NB4 (cell line): Measurements from ENCODE around the gene TMEM130.

Experiments used
- DNase-seq: peaks from one replicate; pipeline ENCODE4 v3.0.0; 2010; ENCODE audit warnings: low read depth
- H3K4me3 ChIP-seq: one replicate; pipeline ENCODE4 v1.5.1; 2011; ENCODE audit warnings: mild to moderate bottlenecking, low read depth, low read length, moderate library complexity
- MYC ChIP-seq: IDR thresholded peaks from 2 replicates; pipeline ENCODE4 v1.6.1; 2011; ENCODE audit warnings: low read depth, low read length
- POLR2A ChIP-seq: IDR thresholded peaks from 2 replicates; pipeline ENCODE4 v1.6.1; 2011; ENCODE audit warnings: mild to moderate bottlenecking; ENCODE audit not compliant: insufficient read length; ENCODE audit errors: extremely low read depth
- TF ChIP-seq, protein P1 (sequence below): IDR thresholded peaks from one replicate; pipeline ENCODE4 v1.5.1; 2012; ENCODE audit warnings: low read depth, low read length
- TF ChIP-seq, protein P2 (sequence below): IDR thresholded peaks from 2 replicates; pipeline ENCODE4 v1.6.1; 2011; ENCODE audit warnings: low read depth, low read length

Gene TMEM130

GRCh38 chr7:98807068-98808048 is 62.5 kb downstream of the TMEM130 start:
- DNase-seq = no peak
- TF ChIP-seq MYC (no peak), POLR2A (no peak)
- TF ChIP-seq, protein P1, sequence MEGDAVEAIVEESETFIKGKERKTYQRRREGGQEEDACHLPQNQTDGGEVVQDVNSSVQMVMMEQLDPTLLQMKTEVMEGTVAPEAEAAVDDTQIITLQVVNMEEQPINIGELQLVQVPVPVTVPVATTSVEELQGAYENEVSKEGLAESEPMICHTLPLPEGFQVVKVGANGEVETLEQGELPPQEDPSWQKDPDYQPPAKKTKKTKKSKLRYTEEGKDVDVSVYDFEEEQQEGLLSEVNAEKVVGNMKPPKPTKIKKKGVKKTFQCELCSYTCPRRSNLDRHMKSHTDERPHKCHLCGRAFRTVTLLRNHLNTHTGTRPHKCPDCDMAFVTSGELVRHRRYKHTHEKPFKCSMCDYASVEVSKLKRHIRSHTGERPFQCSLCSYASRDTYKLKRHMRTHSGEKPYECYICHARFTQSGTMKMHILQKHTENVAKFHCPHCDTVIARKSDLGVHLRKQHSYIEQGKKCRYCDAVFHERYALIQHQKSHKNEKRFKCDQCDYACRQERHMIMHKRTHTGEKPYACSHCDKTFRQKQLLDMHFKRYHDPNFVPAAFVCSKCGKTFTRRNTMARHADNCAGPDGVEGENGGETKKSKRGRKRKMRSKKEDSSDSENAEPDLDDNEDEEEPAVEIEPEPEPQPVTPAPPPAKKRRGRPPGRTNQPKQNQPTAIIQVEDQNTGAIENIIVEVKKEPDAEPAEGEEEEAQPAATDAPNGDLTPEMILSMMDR = no peak
- TF ChIP-seq, protein P2, sequence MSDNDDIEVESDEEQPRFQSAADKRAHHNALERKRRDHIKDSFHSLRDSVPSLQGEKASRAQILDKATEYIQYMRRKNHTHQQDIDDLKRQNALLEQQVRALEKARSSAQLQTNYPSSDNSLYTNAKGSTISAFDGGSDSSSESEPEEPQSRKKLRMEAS = no peak
- no peak overlapping the region for H3K4me3 ChIP-seq

GRCh38 chr7:98805956-98806838 is 63.6 kb downstream of the TMEM130 start:
- TF ChIP-seq, protein P1 = no peak
- TF ChIP-seq, protein P2 = no peak
- TF ChIP-seq POLR2A (no peak), MYC (no peak)
- no peak for DNase-seq
- H3K4me3 ChIP-seq = no peak overlapping the region

DNA sequence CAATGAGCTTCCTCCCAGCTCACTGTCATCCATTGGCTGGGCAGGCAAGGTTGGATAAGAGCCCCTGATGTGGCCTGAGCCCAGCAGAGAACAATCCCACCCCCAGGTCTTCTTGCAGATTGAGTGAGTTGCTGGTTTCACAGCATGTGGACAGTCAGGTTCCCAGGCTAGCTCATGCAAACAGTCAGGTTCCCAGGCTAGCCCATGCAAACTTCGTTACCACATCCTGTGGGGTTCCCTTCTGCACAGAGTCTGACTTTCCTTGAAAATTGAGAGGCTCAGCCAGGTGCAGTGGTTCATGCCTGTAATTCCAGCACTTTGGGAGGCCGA is 67.1 kb downstream of the TMEM130 start:
- TF ChIP-seq, protein P2 = no peak
- no peak for TF ChIP-seq MYC
- TF ChIP-seq, protein P1 = no peak
- no peak for TF ChIP-seq POLR2A
- H3K4me3 ChIP-seq = no peak overlapping the region
- peak; percentile 59 for DNase-seq

DNA sequence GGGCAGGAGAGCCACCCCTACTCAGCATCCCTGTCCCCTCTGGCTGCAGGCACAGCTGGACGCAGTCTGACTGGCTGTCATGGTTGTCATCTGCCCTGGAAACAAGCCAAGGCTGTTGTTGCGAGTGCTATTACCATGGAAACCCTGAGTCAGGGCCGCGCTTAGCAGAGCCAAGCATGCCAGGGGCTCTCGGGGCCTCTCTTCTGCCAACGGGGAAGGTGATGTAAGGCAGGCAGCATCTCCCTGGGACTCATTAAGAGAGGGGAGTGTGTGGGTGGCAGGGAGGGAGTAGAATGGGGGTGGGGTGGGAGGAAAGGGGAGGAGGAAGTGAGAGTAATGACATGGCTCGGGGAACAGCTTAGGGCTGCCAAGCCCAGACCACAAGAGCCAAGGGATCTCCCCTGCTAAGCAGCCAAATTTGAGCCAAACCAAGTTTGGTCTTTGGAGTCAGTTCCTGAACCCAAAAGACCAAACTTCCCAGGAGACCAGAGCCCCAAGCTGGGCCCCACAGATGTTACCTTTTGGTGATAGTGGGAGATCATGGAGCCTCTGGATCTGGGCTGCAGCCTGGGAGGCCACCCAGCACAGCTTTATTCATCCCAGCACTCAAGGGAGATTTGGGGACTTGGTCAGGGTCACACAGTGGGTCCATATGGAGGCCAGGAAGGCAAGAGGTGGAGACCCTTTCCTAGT is 67.6 kb downstream of the TMEM130 start:
- no peak overlapping the region for H3K4me3 ChIP-seq
- TF ChIP-seq, protein P2 = 0 out of 2 replicates have a peak, but pooled peaks have one; percentile 16
- TF ChIP-seq POLR2A = no peak
- DNase-seq = peak; percentile 99

- no peak overlapping the region for H3K4me3 ChIP-seq
- DNase-seq = no peak
- TF ChIP-seq MYC (no peak), POLR2A (no peak)
- TF ChIP-seq, protein P1 = no peak
- TF ChIP-seq, protein P2 = no peak
These were observed 68.8 kb downstream of the TMEM130 start for GRCh38 chr7:98800996-98801395.
